OCI-LY7 (cell line): ENCODE data around the gene TASP1. TPM values are rescaled to one million over a fixed set of nuclear protein-coding genes. Genes with fewer than 3 reads are reported as not detected.

Source experiments
- BruUV-seq: library from RNA; stranded (reverse); fragments of 400-500 nt; replicated peaks from 2 replicates; lab custom pipeline; 2021; lab: Mats Ljungman, UMichigan
- CTCF ChIA-PET: fragments of 300-600 bp; sonication (Branson Sonifier 250); formaldehyde crosslinking; loops from one replicate; lab custom pipeline; 2022; ENCODE audit warnings: antibody characterized with exemption; ENCODE audit not compliant: unreplicated experiment; lab: Charles Lee
- POLR2A ChIA-PET: fragments of 300-600 bp; sonication (Branson Sonifier 250); formaldehyde crosslinking; loops from one replicate; lab custom pipeline; 2022; ENCODE audit warnings: antibody characterized with exemption; lab: Charles Lee
- DNase-seq: peaks from one replicate; pipeline ENCODE4 v3.0.0-alpha.2; 2015; ENCODE audit warnings: low spot score
- H2AFZ ChIP-seq: fragments of 200-600 bp; sonication (generic), shearing (Covaris generic); 2 replicates; pipeline ENCODE4 v1.6.1; 2014; ENCODE audit warnings: mild to moderate bottlenecking, antibody characterized with exemption, low read length, moderate library complexity
- H3K27ac ChIP-seq: fragments of 200-600 bp; sonication (generic); 2 replicates; pipeline ENCODE4 v1.5.1; 2014; ENCODE audit warnings: mixed run types, low read depth, mild to moderate bottlenecking, moderate library complexity, low read length, inconsistent platforms; ENCODE audit not compliant: poor library complexity, severe bottlenecking
- H3K36me3 ChIP-seq: fragments of 200-600 bp; sonication (generic); 2 replicates; pipeline ENCODE4 v1.6.1; 2014; ENCODE audit warnings: mild to moderate bottlenecking, antibody characterized with exemption, low read length, moderate library complexity, mixed read lengths; ENCODE audit not compliant: insufficient read depth
- H3K4me1 ChIP-seq: fragments of 200-600 bp; sonication (generic); 2 replicates; pipeline ENCODE4 v1.5.1; 2014; ENCODE audit warnings: mild to moderate bottlenecking, low read length; ENCODE audit not compliant: insufficient read depth, poor library complexity, severe bottlenecking
- H3K4me2 ChIP-seq: fragments of 200-600 bp; sonication (generic); 2 replicates; pipeline ENCODE4 v1.6.1; 2014; ENCODE audit warnings: mild to moderate bottlenecking, low read length
- H3K4me3 ChIP-seq: fragments of 200-600 bp; sonication (generic); 2 replicates; pipeline ENCODE4 v1.5.1; 2014; ENCODE audit warnings: mild to moderate bottlenecking, low read depth, low read length; ENCODE audit not compliant: poor library complexity, severe bottlenecking
- H3K79me2 ChIP-seq: fragments of 200-600 bp; sonication (generic); 2 replicates; pipeline ENCODE4 v1.6.1; 2016; ENCODE audit warnings: low read depth, mild to moderate bottlenecking, low read length, moderate library complexity, mixed read lengths; ENCODE audit not compliant: insufficient read depth
- H3K9me2 ChIP-seq: fragments of 200-600 bp; sonication (generic); 2 replicates; pipeline ENCODE4 v1.6.1; 2016; ENCODE audit warnings: mild to moderate bottlenecking, low read length, mixed read lengths; ENCODE audit not compliant: insufficient read depth
- H3K9me3 ChIP-seq: fragments of 200-600 bp; sonication (generic); 2 replicates; pipeline ENCODE4 v1.6.1; 2014; ENCODE audit warnings: mild to moderate bottlenecking, mixed run types, low read length, mixed read lengths
- H4K20me1 ChIP-seq: fragments of 200-600 bp; sonication (generic); 2 replicates; pipeline ENCODE4 v1.6.1; 2014; ENCODE audit warnings: mild to moderate bottlenecking, antibody characterized with exemption, low read length, moderate library complexity, mixed read lengths; ENCODE audit not compliant: insufficient read depth
- EZH2phosphoT487 ChIP-seq: fragments of 200-600 bp; sonication (generic); IDR thresholded peaks from 2 replicates; pipeline ENCODE4 v1.6.1; 2018; ENCODE audit warnings: low read depth, borderline replicate concordance, mild to moderate bottlenecking, mixed run types, antibody characterized with exemption, low read length, moderate library complexity, mixed read lengths
- intact Hi-C: fragments of 100-400 bp; cut with micrococcal nuclease; formaldehyde crosslinking; loops from one replicate; pipeline ENCODE4 v1.10.0; 2022; ENCODE audit not compliant: unreplicated experiment
- total RNA-seq, 2 experiments: library from RNA; depleted of rRNA in 1 of 2; stranded (reverse); fragments of >200 nt in 1 of 2; shearing (Covaris generic) in 1 of 2; gene quantifications; 2 replicates each; pipeline ENCODE4 v1.2.3, GENCODE V29; 2014 to 2022
- TF ChIP-seq, protein P1 (sequence below): fragments of 200-600 bp; sonication (generic); conservative IDR thresholded peaks from 2 replicates; pipeline ENCODE4 v1.5.1; 2014; ENCODE audit warnings: mild to moderate bottlenecking, antibody characterized with exemption, low read length, moderate library complexity, mixed read lengths

TASP1 gene
- total RNA-seq, 2 experiments from 2014 or later, result 12.9 to 15.5 TPM

DNA sequence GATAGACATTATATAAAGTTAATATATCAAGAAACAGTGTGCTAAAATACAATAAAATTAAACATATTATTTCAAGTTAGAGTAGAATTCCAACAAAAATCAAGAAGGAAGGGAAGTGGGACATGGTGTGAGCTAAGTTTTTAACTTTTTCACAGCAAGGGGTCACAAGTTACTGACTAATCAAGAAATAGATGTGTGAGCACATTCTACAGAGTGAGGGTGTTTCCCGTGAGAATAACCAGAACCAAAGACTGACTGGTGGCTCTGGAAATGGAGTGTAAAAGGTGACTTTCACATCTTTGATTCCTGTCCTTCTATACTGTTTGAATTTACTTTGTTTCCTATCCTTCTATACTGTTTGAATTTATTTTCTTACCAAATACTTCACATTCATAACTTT, 206.6 kb downstream of the TASP1 start:
- H3K79me2 ChIP-seq, result no peaks in the 10 kb centered on the region
- ChIA-PET CTCF (no interaction called here), POLR2A (no interaction called here)
- no peak overlapping the region for H3K27ac ChIP-seq
- intact Hi-C loops, result no loop called here
- no peak overlapping the region for H3K4me2 ChIP-seq
- TF ChIP-seq, protein P1, sequence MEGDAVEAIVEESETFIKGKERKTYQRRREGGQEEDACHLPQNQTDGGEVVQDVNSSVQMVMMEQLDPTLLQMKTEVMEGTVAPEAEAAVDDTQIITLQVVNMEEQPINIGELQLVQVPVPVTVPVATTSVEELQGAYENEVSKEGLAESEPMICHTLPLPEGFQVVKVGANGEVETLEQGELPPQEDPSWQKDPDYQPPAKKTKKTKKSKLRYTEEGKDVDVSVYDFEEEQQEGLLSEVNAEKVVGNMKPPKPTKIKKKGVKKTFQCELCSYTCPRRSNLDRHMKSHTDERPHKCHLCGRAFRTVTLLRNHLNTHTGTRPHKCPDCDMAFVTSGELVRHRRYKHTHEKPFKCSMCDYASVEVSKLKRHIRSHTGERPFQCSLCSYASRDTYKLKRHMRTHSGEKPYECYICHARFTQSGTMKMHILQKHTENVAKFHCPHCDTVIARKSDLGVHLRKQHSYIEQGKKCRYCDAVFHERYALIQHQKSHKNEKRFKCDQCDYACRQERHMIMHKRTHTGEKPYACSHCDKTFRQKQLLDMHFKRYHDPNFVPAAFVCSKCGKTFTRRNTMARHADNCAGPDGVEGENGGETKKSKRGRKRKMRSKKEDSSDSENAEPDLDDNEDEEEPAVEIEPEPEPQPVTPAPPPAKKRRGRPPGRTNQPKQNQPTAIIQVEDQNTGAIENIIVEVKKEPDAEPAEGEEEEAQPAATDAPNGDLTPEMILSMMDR, result no peak
- TF ChIP-seq EZH2phosphoT487, result no peak
- BruUV-seq, result no TSS peak
- no peaks in the 10 kb centered on the region for H3K36me3 ChIP-seq
- DNase-seq, result no peak
- no peaks in the 10 kb centered on the region for H3K4me1 ChIP-seq
- H3K4me3 ChIP-seq, result no peak overlapping the region
- no peaks in the 10 kb centered on the region for H4K20me1 ChIP-seq
- no peaks in the 10 kb centered on the region for H3K9me2 ChIP-seq
- H2AFZ ChIP-seq, result no peak overlapping the region
- no peaks in the 10 kb centered on the region for H3K9me3 ChIP-seq

DNA sequence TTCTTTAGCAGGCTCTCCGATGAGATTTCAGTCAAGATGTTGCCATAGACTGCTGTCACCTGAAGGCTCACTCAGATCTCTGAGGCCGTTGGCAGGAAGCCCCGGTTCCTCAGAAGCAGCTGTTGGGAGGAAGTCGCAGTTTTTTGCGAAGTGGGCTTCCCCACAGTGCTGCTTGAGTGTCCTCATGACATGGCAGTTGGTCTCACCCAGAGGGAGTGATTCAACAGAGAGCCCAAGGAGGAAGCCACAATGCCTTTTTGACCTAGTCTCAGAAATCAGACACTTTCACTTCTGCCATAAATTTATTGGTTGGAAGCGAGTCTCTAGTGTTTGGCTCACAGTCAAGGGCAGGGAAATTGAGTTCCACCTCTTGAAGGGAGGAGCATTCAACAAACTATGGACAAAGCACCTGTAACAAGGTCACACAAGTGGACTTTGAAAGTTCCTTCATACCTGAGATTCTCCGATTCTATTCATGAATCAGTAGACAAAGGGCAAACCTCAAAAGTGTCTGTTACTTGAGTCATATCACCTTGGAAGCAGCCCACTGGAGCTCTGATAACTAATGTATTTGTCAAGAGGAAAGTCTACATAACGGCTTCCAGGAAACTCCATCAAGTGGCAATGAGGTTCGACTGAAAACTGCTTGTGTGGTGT, 208.3 kb downstream of the TASP1 start:
- no peak overlapping the region for H3K4me2 ChIP-seq
- no peaks in the 10 kb centered on the region for H3K36me3 ChIP-seq
- ChIA-PET CTCF (no interaction called here), POLR2A (no interaction called here)
- no peaks in the 10 kb centered on the region for H4K20me1 ChIP-seq
- no peaks in the 10 kb centered on the region for H3K79me2 ChIP-seq
- no peak overlapping the region for H3K4me3 ChIP-seq
- intact Hi-C loops, result no loop called here
- TF ChIP-seq, protein P1, result no peak
- TF ChIP-seq EZH2phosphoT487, result no peak
- no peaks in the 10 kb centered on the region for H3K4me1 ChIP-seq
- H3K9me3 ChIP-seq, result no peaks in the 10 kb centered on the region
- BruUV-seq, result no TSS peak
- no peak overlapping the region for H3K27ac ChIP-seq
- H2AFZ ChIP-seq, result no peak overlapping the region
- H3K9me2 ChIP-seq, result no peaks in the 10 kb centered on the region
- peak; percentile 8 for DNase-seq

DNA sequence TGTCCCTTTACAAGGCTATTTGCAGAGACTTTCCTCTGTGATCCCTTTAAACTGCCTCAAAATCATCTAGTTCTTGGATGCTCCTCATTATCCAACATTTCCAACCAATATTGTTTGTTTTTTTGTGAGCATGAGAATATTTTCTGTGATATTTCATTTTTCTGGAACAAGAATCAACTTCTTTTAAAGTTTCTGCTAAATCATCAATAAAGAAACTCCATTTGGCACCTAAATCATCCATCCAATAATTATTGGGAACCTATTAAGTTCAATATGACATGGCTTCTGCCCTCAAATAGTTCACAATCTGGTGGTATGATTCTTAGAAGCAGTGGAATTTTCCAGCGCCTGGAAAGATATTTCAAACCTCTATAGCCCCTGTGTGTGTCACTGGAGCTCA, 210.0 kb downstream of the TASP1 start:
- TF ChIP-seq, protein P1, result no peak
- no peak for TF ChIP-seq EZH2phosphoT487
- CTCF ChIA-PET, result no interaction called here
- POLR2A ChIA-PET, result interaction anchor here (1.7 kb wide), 1 partner anchor 12 kb away, joined by 5 read pairs; no protein-coding TSS in a partner anchor
- H3K27ac ChIP-seq, result no peak overlapping the region
- BruUV-seq, result no TSS peak
- H3K79me2 ChIP-seq, result no peaks in the 10 kb centered on the region
- no peaks in the 10 kb centered on the region for H4K20me1 ChIP-seq
- H3K4me1 ChIP-seq, result no peaks in the 10 kb centered on the region
- intact Hi-C loops, result no loop called here
- H3K9me2 ChIP-seq, result no peaks in the 10 kb centered on the region
- H3K4me2 ChIP-seq, result no peak overlapping the region
- no peak for DNase-seq
- H3K9me3 ChIP-seq, result no peaks in the 10 kb centered on the region
- no peaks in the 10 kb centered on the region for H3K36me3 ChIP-seq
- H3K4me3 ChIP-seq, result no peak overlapping the region
- H2AFZ ChIP-seq, result no peak overlapping the region
